WTC11 (cell line): ENCODE results near the gene ZBP1. TPM values are rescaled to one million over a fixed set of nuclear protein-coding genes. Genes with fewer than 3 reads are reported as not detected.

Experiments
- ATAC-seq: fragments of 200-7000 bp; cut with Tn5 transposase; 2 replicates; pipeline ENCODE4 v1.10.0; 2021; ENCODE audit warnings: mild to moderate bottlenecking, moderate library complexity
- CTCF ChIA-PET: fragments of 300-600 bp; sonication (Branson Sonifier 250); formaldehyde crosslinking; loops from one replicate; lab custom pipeline; 2021; ENCODE audit warnings: antibody characterized with exemption; lab: Charles Lee
- POLR2A ChIA-PET: fragments of 350-600 bp; sonication (Branson Sonifier 250); formaldehyde crosslinking; loops from one replicate; lab custom pipeline; 2021; ENCODE audit warnings: antibody characterized with exemption; lab: Charles Lee
- DNase-seq: peaks from one replicate; pipeline ENCODE4 v3.0.0; 2021; ENCODE audit warnings: low spot score
- H3K27ac Mint-ChIP-seq: 2 replicates; pipeline ENCODE4 v1.8.0; 2021; ENCODE audit warnings: mixed read lengths
- H3K27me3 Mint-ChIP-seq: 2 replicates; pipeline ENCODE4 v1.8.0; 2021; ENCODE audit warnings: low read depth, mild to moderate bottlenecking, moderate library complexity, mixed read lengths
- H3K36me3 Mint-ChIP-seq: 2 replicates; pipeline ENCODE4 v1.8.0; 2021; ENCODE audit warnings: mixed read lengths
- H3K4me1 Mint-ChIP-seq: 2 replicates; pipeline ENCODE4 v1.8.0; 2022; ENCODE audit warnings: mixed read lengths
- H3K4me3 Mint-ChIP-seq: 2 replicates; pipeline ENCODE4 v1.8.0; 2021; ENCODE audit warnings: mild to moderate bottlenecking, moderate library complexity, mixed read lengths
- H3K9me3 Mint-ChIP-seq: 2 replicates; pipeline ENCODE4 v1.8.0; 2021; ENCODE audit warnings: mixed read lengths
- AFF4 ChIP-seq: sonication (generic); formaldehyde crosslinking; IDR thresholded peaks from 2 replicates; pipeline ENCODE4 v1.8.1; 2023; ENCODE audit warnings: mild to moderate bottlenecking, missing genetic modification reagents, borderline replicate concordance
- E2F4 ChIP-seq: sonication (generic); formaldehyde crosslinking; IDR thresholded peaks from 2 replicates; pipeline ENCODE4 v1.8.1; 2022; ENCODE audit warnings: low read depth, mild to moderate bottlenecking, moderate library complexity, missing genetic modification reagents, borderline replicate concordance
- FOXP4 ChIP-seq: sonication (generic); formaldehyde crosslinking; IDR thresholded peaks from 2 replicates; pipeline ENCODE4 v1.8.0; 2022; ENCODE audit warnings: mild to moderate bottlenecking, missing genetic modification reagents
- IRF2 ChIP-seq: sonication (generic); formaldehyde crosslinking; IDR thresholded peaks from 2 replicates; pipeline ENCODE4 v1.8.0; 2022; ENCODE audit warnings: low read depth, missing genetic modification reagents, borderline replicate concordance
- MAX ChIP-seq: sonication (generic); formaldehyde crosslinking; IDR thresholded peaks from 2 replicates; pipeline ENCODE4 v1.8.0; 2022; ENCODE audit warnings: mild to moderate bottlenecking, missing genetic modification reagents
- NFATC4 ChIP-seq: fragments of 250-450 bp; sonication (Bioruptor Pico); IDR thresholded peaks from 2 replicates; pipeline ENCODE4 v1.9.0; 2021; ENCODE audit warnings: mild to moderate bottlenecking
- NFYB ChIP-seq: sonication (generic); formaldehyde crosslinking; conservative IDR thresholded peaks from 2 replicates; pipeline ENCODE4 v1.8.0; 2022; ENCODE audit warnings: low read depth, missing genetic modification reagents
- PRDM15 ChIP-seq: sonication (generic); formaldehyde crosslinking; IDR thresholded peaks from 2 replicates; pipeline ENCODE4 v1.8.0; 2022; ENCODE audit warnings: missing genetic modification reagents
- RELA ChIP-seq: sonication (generic); formaldehyde crosslinking; IDR thresholded peaks from 2 replicates; pipeline ENCODE4 v1.8.1; 2022; ENCODE audit warnings: missing genetic modification reagents, mild to moderate bottlenecking, borderline replicate concordance
- RORB ChIP-seq: fragments of 250-450 bp; sonication (Bioruptor Pico); IDR thresholded peaks from 2 replicates; pipeline ENCODE4 v1.9.0; 2021; ENCODE audit warnings: mild to moderate bottlenecking
- SOX15 ChIP-seq: fragments of 250-450 bp; sonication (Bioruptor Pico); IDR thresholded peaks from 2 replicates; pipeline ENCODE4 v1.9.0; 2021; ENCODE audit warnings: mild to moderate bottlenecking
- SP1 ChIP-seq: sonication (generic); formaldehyde crosslinking; conservative IDR thresholded peaks from 2 replicates; pipeline ENCODE4 v1.8.1; 2022; ENCODE audit warnings: missing genetic modification reagents
- TEAD4 ChIP-seq: sonication (generic); formaldehyde crosslinking; IDR thresholded peaks from 2 replicates; pipeline ENCODE4 v1.8.0; 2022; ENCODE audit warnings: mild to moderate bottlenecking, missing genetic modification reagents
- ZMAT4 ChIP-seq: fragments of 250-450 bp; sonication (Bioruptor Pico); IDR thresholded peaks from 2 replicates; pipeline ENCODE4 v1.9.0; 2021; ENCODE audit warnings: mild to moderate bottlenecking
- ZNF121 ChIP-seq: sonication (generic); formaldehyde crosslinking; IDR thresholded peaks from 2 replicates; pipeline ENCODE4 v1.8.0; 2023; ENCODE audit warnings: missing genetic modification reagents
- total RNA-seq: library from RNA; stranded (reverse); gene quantifications from 3 replicates; pipeline ENCODE4 v1.2.3, GENCODE V29; 2021

ZBP1 gene
- total RNA-seq, 1 experiment from 2014 or later, result not detected

GRCh38 chr20:57617079-57617795 is 3.0 kb downstream of the ZBP1 start:
- no peak for ATAC-seq
- Mint-ChIP-seq H3K27ac (no peak overlapping the region), H3K36me3 (no peaks in the 10 kb centered on the region), H3K4me3 (no peak overlapping the region), H3K9me3 (no peaks in the 10 kb centered on the region), H3K4me1 (no peaks in the 10 kb centered on the region), H3K27me3 (no peaks in the 10 kb centered on the region; the same call in 1 of the 2 replicates)
- TF ChIP-seq TEAD4 (CRISPR knock-in tag) (no peak), ZNF121 (CRISPR knock-in tag) (peak; percentile 46; the same call in 1 of the 2 replicates)
- ChIA-PET POLR2A (no interaction called here), CTCF (interaction anchor here (1.1 kb wide), 1 partner anchor 470 kb away, joined by 5 read pairs; no protein-coding TSS in a partner anchor)
- no peak for DNase-seq

- H3K4me3 Mint-ChIP-seq, result no peak overlapping the region
- ATAC-seq (no peak), DNase-seq (no peak)
- POLR2A ChIA-PET, result no interaction called here
- no peaks in the 10 kb centered on the region for H3K4me1 Mint-ChIP-seq
- H3K9me3 Mint-ChIP-seq, result no peaks in the 10 kb centered on the region
- H3K36me3 Mint-ChIP-seq, result no peaks in the 10 kb centered on the region
- no peak for TF ChIP-seq ZMAT4 (CRISPR knock-in tag)
- TF ChIP-seq SOX15 (CRISPR knock-in tag), result no peak
- no peak for TF ChIP-seq NFATC4 (CRISPR knock-in tag)
- no peak for TF ChIP-seq SP1 (CRISPR knock-in tag)
- no peak for TF ChIP-seq RORB
- TF ChIP-seq RELA (CRISPR knock-in tag), result no peak
- CTCF ChIA-PET, result interaction anchor here (1.1 to 1.2 kb wide), 2 partner anchors 118 to 470 kb away, joined by 3 to 5 read pairs; no protein-coding TSS in a partner anchor
- H3K27ac Mint-ChIP-seq, result no peak overlapping the region
- H3K27me3 Mint-ChIP-seq, result no peaks in the 10 kb centered on the region; the same call in 1 of the 2 replicates
Observed at GRCh38 chr20:57616143-57616951, 3.9 kb downstream of the ZBP1 start.

- ATAC-seq (no peak), DNase-seq (no peak)
- Mint-ChIP-seq H3K4me3 (no peak overlapping the region), H3K4me1 (no peaks in the 10 kb centered on the region), H3K36me3 (no peaks in the 10 kb centered on the region), H3K27me3 (no peaks in the 10 kb centered on the region; the same call in 1 of the 2 replicates), H3K9me3 (no peaks in the 10 kb centered on the region), H3K27ac (no peak overlapping the region)
- ChIA-PET POLR2A (no interaction called here), CTCF (interaction anchor here (1.1 to 1.2 kb wide), 2 partner anchors 117 to 472 kb away, joined by 3 read pairs; no protein-coding TSS in a partner anchor)
- TF ChIP-seq NFYB (no peak), RELA (CRISPR knock-in tag) (no peak), RORB (no peak), E2F4 (no peak), PRDM15 (no peak), FOXP4 (CRISPR knock-in tag) (no peak), IRF2 (CRISPR knock-in tag) (no peak), AFF4 (CRISPR knock-in tag) (no peak), MAX (CRISPR knock-in tag) (no peak)
Observed at GRCh38 chr20:57615445-57615811, 4.8 kb downstream of the ZBP1 start.
